K562 (cell line): ENCODE measurements around the gene CNGA3. TPM values are rescaled to one million over a fixed set of nuclear protein-coding genes. Genes with fewer than 3 reads are reported as not detected.

Experiments used
- CC2D1A ChIP-seq: fragments of 450-650 bp; IDR thresholded peaks from 2 replicates; pipeline ENCODE4 v1.6.1; 2017; ENCODE audit warnings: mild to moderate bottlenecking
- CEBPG ChIP-seq, 3 experiments: fragments of 200-800 bp in 1 of 3; sonication (Bioruptor generic) in 1 of 3; sonication (generic) in 1 of 3; formaldehyde crosslinking in 1 of 3; IDR thresholded peaks in 2 of 3; conservative IDR thresholded peaks in 1 of 3; 2 replicates each; pipeline versions ENCODE4 v1.6.1 to v1.8.0; 2016 to 2022; ENCODE audit warnings: missing compliant biosample characterization in 2 of 3, missing genetic modification characterization in 2 of 3, mild to moderate bottlenecking in 1 of 3, missing genetic modification reagents in 1 of 3
- CREM ChIP-seq: IDR thresholded peaks from 2 replicates; pipeline ENCODE4 v1.6.1; 2014; ENCODE audit warnings: antibody characterized with exemption, low read depth
- DDX20 ChIP-seq: fragments of 450-650 bp; IDR thresholded peaks from 2 replicates; pipeline ENCODE4 v1.6.1; 2016; ENCODE audit warnings: missing genetic modification characterization, low read depth, mild to moderate bottlenecking, missing compliant biosample characterization, moderate library complexity
- ELF2 ChIP-seq: fragments of 250-450 bp; sonication (Bioruptor Pico); IDR thresholded peaks from 2 replicates; pipeline ENCODE4 v1.5.0; 2021; ENCODE audit warnings: mild to moderate bottlenecking
- FOXO4 ChIP-seq: fragments of 450-650 bp; formaldehyde crosslinking; IDR thresholded peaks from 2 replicates; pipeline ENCODE4 v1.4.0; 2020; ENCODE audit warnings: mild to moderate bottlenecking, moderate library complexity
- KDM4B ChIP-seq, 2 experiments: fragments of 450-650 bp in 1 of 2; sonication (generic) in 1 of 2; IDR thresholded peaks; 2 replicates each; pipeline ENCODE4 v1.6.1; 2016 to 2017; ENCODE audit warnings: borderline replicate concordance in 2 of 2, antibody characterized with exemption in 1 of 2, low read depth in 1 of 2, mild to moderate bottlenecking in 1 of 2
- MAZ ChIP-seq, 2 experiments: fragments of 450-650 bp in 1 of 2; sonication (generic) in 1 of 2; formaldehyde crosslinking; IDR thresholded peaks in 1 of 2; conservative IDR thresholded peaks in 1 of 2; 2 replicates each; pipeline versions ENCODE4 v1.4.0 to v1.5.0; 2020; ENCODE audit warnings: mild to moderate bottlenecking in 1 of 2, missing genetic modification reagents in 1 of 2
- RAD21 ChIP-seq, 2 experiments: fragments of 250-450 bp in 1 of 2; fragments of 450-650 bp in 1 of 2; sonication (Bioruptor Pico) in 1 of 2; formaldehyde crosslinking in 1 of 2; IDR thresholded peaks in 1 of 2; conservative IDR thresholded peaks in 1 of 2; 2 replicates each; pipeline versions ENCODE4 v1.4.0 to v1.8.0; 2020 to 2022; ENCODE audit warnings: mild to moderate bottlenecking in 2 of 2, moderate library complexity in 1 of 2
- ZNF561 ChIP-seq: fragments of 450-650 bp; formaldehyde crosslinking; conservative IDR thresholded peaks from 2 replicates; pipeline ENCODE4 v1.4.0; 2020; ENCODE audit warnings: mild to moderate bottlenecking, moderate library complexity
- polyA plus RNA-seq, 8 experiments: library from polyadenylated mRNA; depleted of rRNA in 4 of 8; stranded (reverse) in 5 of 8; unstranded in 3 of 8; fragments of >200 nt; fragmentation: Nextera tagmentation in 2 of 8; fragmentation: Illumina TruSeq in 1 of 8; extraction: Ambion mirVana in 2 of 8; extraction: Trizol in 1 of 8; gene quantifications; 2 replicates each; pipeline versions ENCODE4 v1.2.1 to v1.2.3, GENCODE V29; 2011 to 2014; ENCODE audit warnings: inconsistent platforms in 1 of 8, missing spikeins in 1 of 8
- total RNA-seq, 7 experiments: library from RNA; depleted of rRNA in 6 of 7; stranded (reverse); fragments of >200 nt in 6 of 7; fragmentation: Illumina TruSeq in 2 of 7; extraction: Trizol in 2 of 7; gene quantifications; 2 replicates each; pipeline versions ENCODE4 v1.2.1 to v1.2.3, GENCODE V29; 2011 to 2021; ENCODE audit warnings: low replicate concordance in 1 of 7
- TF ChIP-seq, protein P1 (sequence below): fragments of 450-650 bp; IDR thresholded peaks from 2 replicates; pipeline ENCODE4 v1.7.1; 2018; ENCODE audit warnings: mild to moderate bottlenecking, low read depth; ENCODE audit not compliant: partially characterized antibody
- TF ChIP-seq, protein P2 (sequence below), 2 experiments: fragments of 450-650 bp; formaldehyde crosslinking in 1 of 2; IDR thresholded peaks; 2 replicates each; pipeline versions ENCODE4 v1.4.0 to v1.6.1; 2014 to 2020; ENCODE audit warnings: mild to moderate bottlenecking in 2 of 2, borderline replicate concordance in 1 of 2, low read depth in 1 of 2

Gene CNGA3
- total and polyA plus RNA-seq, 9 of the 15 experiments (the other 6 are each of a cell fraction or from before 2014, with no cell fraction given) = not detected

DNA sequence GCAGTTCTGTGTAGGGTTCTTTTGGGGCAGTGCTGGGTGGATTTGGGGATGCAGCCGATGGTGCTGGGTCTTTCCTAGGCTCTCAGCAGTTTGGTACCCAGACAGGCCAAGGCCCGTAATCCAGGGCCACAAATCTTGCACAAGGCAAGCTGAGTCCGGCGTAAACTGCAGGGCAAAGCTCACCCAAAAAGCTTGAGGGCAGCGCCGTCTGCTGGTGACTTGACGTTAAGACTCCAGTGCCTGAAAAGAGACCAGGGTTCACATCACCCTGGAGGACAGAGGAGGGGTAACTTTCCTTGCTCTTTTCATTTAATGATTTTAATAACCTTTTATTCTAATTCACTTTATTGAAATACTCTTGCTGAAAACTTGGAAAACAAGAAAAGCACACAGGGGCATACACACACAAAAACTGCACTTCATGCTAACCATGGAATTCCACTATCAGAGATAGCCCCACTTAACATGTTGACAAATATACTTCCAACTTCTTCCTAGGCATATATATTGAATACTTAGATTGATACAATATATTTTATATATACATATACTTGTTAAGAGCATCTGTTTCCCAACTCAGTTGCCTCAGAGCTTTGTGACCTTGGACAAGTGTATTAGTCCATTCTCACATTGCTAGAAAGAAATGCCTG, 38.9 kb downstream of the CNGA3 start (continued):
- TF ChIP-seq, protein P1, sequence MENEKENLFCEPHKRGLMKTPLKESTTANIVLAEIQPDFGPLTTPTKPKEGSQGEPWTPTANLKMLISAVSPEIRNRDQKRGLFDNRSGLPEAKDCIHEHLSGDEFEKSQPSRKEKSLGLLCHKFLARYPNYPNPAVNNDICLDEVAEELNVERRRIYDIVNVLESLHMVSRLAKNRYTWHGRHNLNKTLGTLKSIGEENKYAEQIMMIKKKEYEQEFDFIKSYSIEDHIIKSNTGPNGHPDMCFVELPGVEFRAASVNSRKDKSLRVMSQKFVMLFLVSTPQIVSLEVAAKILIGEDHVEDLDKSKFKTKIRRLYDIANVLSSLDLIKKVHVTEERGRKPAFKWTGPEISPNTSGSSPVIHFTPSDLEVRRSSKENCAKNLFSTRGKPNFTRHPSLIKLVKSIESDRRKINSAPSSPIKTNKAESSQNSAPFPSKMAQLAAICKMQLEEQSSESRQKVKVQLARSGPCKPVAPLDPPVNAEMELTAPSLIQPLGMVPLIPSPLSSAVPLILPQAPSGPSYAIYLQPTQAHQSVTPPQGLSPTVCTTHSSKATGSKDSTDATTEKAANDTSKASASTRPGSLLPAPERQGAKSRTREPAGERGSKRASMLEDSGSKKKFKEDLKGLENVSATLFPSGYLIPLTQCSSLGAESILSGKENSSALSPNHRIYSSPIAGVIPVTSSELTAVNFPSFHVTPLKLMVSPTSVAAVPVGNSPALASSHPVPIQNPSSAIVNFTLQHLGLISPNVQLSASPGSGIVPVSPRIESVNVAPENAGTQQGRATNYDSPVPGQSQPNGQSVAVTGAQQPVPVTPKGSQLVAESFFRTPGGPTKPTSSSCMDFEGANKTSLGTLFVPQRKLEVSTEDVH = no peak
- TF ChIP-seq CEBPG (CRISPR knock-in tag; IDR thresholded peaks at IDR 0.05) = no peak
- peak; percentile 28 to 33; a peak in 2 of 4 replicates for TF ChIP-seq CEBPG (tag; conservative IDR thresholded peaks at IDR 0.05 in 1 of 2, IDR thresholded peaks at IDR 0.05 in 1 of 2)
- TF ChIP-seq ZNF561 (CRISPR knock-in tag) = no peak
- TF ChIP-seq DDX20 (tag) = no peak
- 0 out of 4 replicates have a peak, but pooled peaks of 1 of the 2 experiments have one; percentile 34 for TF ChIP-seq MAZ (CRISPR knock-in tag; conservative IDR thresholded peaks at IDR 0.05 in 1 of 2, IDR thresholded peaks at IDR 0.05 in 1 of 2)
- no peak for TF ChIP-seq ELF2
- TF ChIP-seq FOXO4 (CRISPR knock-in tag) = no peak
- no peak for TF ChIP-seq KDM4B (IDR thresholded peaks at IDR 0.05; ENCODE audit: borderline replicate concordance in 2 of 2, low read depth in 1 of 2)
- TF ChIP-seq RAD21 (CRISPR knock-in tag; conservative IDR thresholded peaks at IDR 0.05 in 1 of 2, IDR thresholded peaks at IDR 0.05 in 1 of 2) = peak; percentile 88 to 93
- TF ChIP-seq, protein P2, sequence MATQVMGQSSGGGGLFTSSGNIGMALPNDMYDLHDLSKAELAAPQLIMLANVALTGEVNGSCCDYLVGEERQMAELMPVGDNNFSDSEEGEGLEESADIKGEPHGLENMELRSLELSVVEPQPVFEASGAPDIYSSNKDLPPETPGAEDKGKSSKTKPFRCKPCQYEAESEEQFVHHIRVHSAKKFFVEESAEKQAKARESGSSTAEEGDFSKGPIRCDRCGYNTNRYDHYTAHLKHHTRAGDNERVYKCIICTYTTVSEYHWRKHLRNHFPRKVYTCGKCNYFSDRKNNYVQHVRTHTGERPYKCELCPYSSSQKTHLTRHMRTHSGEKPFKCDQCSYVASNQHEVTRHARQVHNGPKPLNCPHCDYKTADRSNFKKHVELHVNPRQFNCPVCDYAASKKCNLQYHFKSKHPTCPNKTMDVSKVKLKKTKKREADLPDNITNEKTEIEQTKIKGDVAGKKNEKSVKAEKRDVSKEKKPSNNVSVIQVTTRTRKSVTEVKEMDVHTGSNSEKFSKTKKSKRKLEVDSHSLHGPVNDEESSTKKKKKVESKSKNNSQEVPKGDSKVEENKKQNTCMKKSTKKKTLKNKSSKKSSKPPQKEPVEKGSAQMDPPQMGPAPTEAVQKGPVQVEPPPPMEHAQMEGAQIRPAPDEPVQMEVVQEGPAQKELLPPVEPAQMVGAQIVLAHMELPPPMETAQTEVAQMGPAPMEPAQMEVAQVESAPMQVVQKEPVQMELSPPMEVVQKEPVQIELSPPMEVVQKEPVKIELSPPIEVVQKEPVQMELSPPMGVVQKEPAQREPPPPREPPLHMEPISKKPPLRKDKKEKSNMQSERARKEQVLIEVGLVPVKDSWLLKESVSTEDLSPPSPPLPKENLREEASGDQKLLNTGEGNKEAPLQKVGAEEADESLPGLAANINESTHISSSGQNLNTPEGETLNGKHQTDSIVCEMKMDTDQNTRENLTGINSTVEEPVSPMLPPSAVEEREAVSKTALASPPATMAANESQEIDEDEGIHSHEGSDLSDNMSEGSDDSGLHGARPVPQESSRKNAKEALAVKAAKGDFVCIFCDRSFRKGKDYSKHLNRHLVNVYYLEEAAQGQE (IDR thresholded peaks at IDR 0.05; ENCODE audit: borderline replicate concordance) = peak; percentile 84
- TF ChIP-seq, protein P2 (CRISPR knock-in tag; IDR thresholded peaks at IDR 0.05; ENCODE audit: low read depth) = no peak
- TF ChIP-seq CREM = peak; percentile 24; the same call in 1 of the 2 replicates
- TF ChIP-seq CC2D1A = peak; percentile 58
